B cell (primary cell): ENCODE data around the gene LRRK2. TPM values are rescaled to one million over a fixed set of nuclear protein-coding genes. Genes with fewer than 3 reads are reported as not detected.
"Not testable (repeated sequence)": the region's sequence is repeated elsewhere in the genome, so short reads cannot be mapped to it uniquely, and the experiment has no call there.

ENCODE experiments used
- ATAC-seq: fragments of 200-7000 bp; cut with Tn5 transposase; one replicate; pipeline ENCODE4 v1.10.0; 2021; ENCODE audit warnings: low read depth, mild to moderate bottlenecking, moderate number of reproducible peaks, moderate library complexity
- CTCF ChIA-PET: fragments of 350-600 bp; sonication (Branson Sonifier 250); formaldehyde crosslinking; loops from one replicate; lab custom pipeline; 2021; ENCODE audit warnings: antibody characterized with exemption, inconsistent platforms; lab: Charles Lee
- POLR2A ChIA-PET: fragments of 350-600 bp; sonication (Branson Sonifier 250); formaldehyde crosslinking; loops from one replicate; lab custom pipeline; 2021; ENCODE audit warnings: antibody characterized with exemption; lab: Charles Lee
- DNase-seq: peaks from one replicate; pipeline ENCODE4 v3.0.0; 2013
- H2AFZ ChIP-seq: 2 replicates; pipeline ENCODE4 v1.6.1; 2012; ENCODE audit warnings: mild to moderate bottlenecking, low read depth, low read length; ENCODE audit not compliant: insufficient read depth, poor library complexity, severe bottlenecking
- H3K27ac ChIP-seq, 2 donors: 1 replicate in 1 of 2; 2 replicates in 1 of 2; pipeline ENCODE4 v1.5.1; 2012 to 2013; ENCODE audit warnings: low read length in 2 of 2, mild to moderate bottlenecking in 2 of 2, moderate library complexity in 1 of 2
- H3K27me3 ChIP-seq, 4 experiments: fragments of 200-600 bp in 1 of 4; sonication (generic) in 1 of 4; replicated peaks in 1 of 4; 1 replicate in 2 of 4; 2 replicates in 2 of 4; pipeline versions ENCODE4 v1.6.1 to v1.7.0; 2013 to 2016; ENCODE audit warnings: low read length in 3 of 4, mild to moderate bottlenecking in 2 of 4, mixed read lengths in 1 of 4, moderate library complexity in 1 of 4; ENCODE audit not compliant: insufficient read depth in 4 of 4, control insufficient read depth in 3 of 4; ENCODE audit errors: control extremely low read depth in 1 of 4
- H3K36me3 ChIP-seq, 2 experiments: replicated peaks in 1 of 2; 1 replicate in 1 of 2; 2 replicates in 1 of 2; pipeline versions ENCODE4 v1.6.1 to v1.7.1; 2013; ENCODE audit warnings: low read length in 1 of 2; ENCODE audit not compliant: insufficient read depth in 2 of 2, control insufficient read depth in 1 of 2; ENCODE audit errors: control extremely low read depth in 1 of 2, extremely low read depth in 1 of 2
- H3K4me1 ChIP-seq, 2 donors: fragments of 200-600 bp in 1 of 2; sonication (generic) in 1 of 2; 1 replicate in 1 of 2; 2 replicates in 1 of 2; pipeline versions ENCODE4 v1.5.1 to v1.6.1; 2013 to 2017; ENCODE audit warnings: low read length in 2 of 2; ENCODE audit not compliant: control insufficient read depth in 2 of 2, insufficient read depth in 2 of 2
- H3K4me2 ChIP-seq: replicated peaks from 2 replicates; pipeline ENCODE3; 2012; ENCODE audit warnings: mild to moderate bottlenecking, low read depth, low read length; ENCODE audit not compliant: poor library complexity, severe bottlenecking
- H3K4me3 ChIP-seq, 5 experiments: fragments of 200-600 bp in 1 of 5; sonication (generic) in 1 of 5; 1 replicate in 3 of 5; 2 replicates in 2 of 5; pipeline versions ENCODE4 v1.5.1 to v1.7.0; 2011 to 2016; ENCODE audit warnings: low read length in 4 of 5, mild to moderate bottlenecking in 4 of 5, low read depth in 2 of 5, control low read depth in 1 of 5, moderate library complexity in 1 of 5; ENCODE audit not compliant: insufficient read depth in 1 of 5; ENCODE audit errors: control extremely low read depth in 1 of 5, extremely low read depth in 1 of 5
- H3K79me2 ChIP-seq: fragments of 200-600 bp; sonication (generic); one replicate; pipeline ENCODE4 v1.6.0; 2016; ENCODE audit warnings: low read length; ENCODE audit not compliant: control insufficient read depth, insufficient read depth
- H3K9ac ChIP-seq: fragments of 200-600 bp; sonication (generic); 2 replicates; pipeline ENCODE4 v1.6.1; 2017; ENCODE audit warnings: mild to moderate bottlenecking, low read length, moderate library complexity
- H3K9me3 ChIP-seq, 3 donors: one replicate each; pipeline versions ENCODE4 v1.6.1 to v1.7.1; 2013; ENCODE audit warnings: low read length in 2 of 3; ENCODE audit not compliant: control insufficient read depth in 2 of 3, insufficient read depth in 1 of 3; ENCODE audit errors: control extremely low read depth in 1 of 3
- H4K20me1 ChIP-seq: 2 replicates; pipeline ENCODE4 v1.6.0; 2012; ENCODE audit warnings: mild to moderate bottlenecking, low read length; ENCODE audit not compliant: insufficient read depth, control insufficient read depth, poor library complexity, severe bottlenecking
- H3K27ac Mint-ChIP-seq: one replicate; pipeline ENCODE4 v1.8.0; 2021; ENCODE audit warnings: mixed read lengths
- H3K27me3 Mint-ChIP-seq: one replicate; pipeline ENCODE4 v1.8.0; 2021; ENCODE audit warnings: mixed read lengths
- H3K4me1 Mint-ChIP-seq: one replicate; pipeline ENCODE4 v1.8.0; 2021; ENCODE audit warnings: mixed read lengths
- H3K4me3 Mint-ChIP-seq: one replicate; pipeline ENCODE4 v1.8.0; 2021; ENCODE audit warnings: mixed read lengths
- H3K9me3 Mint-ChIP-seq: one replicate; pipeline ENCODE4 v1.8.0; 2022; ENCODE audit warnings: mixed read lengths; ENCODE audit not compliant: insufficient read depth
- EZH2 ChIP-seq: IDR thresholded peaks from 2 replicates; pipeline ENCODE4 v1.6.1; 2012; ENCODE audit warnings: borderline replicate concordance, low read depth, mild to moderate bottlenecking, moderate library complexity, low read length; ENCODE audit not compliant: insufficient read depth, poor library complexity, severe bottlenecking
- WGBS: methylation state at CpG from one replicate; pipeline ENCODE4 v1.1.5; 2013; ENCODE audit warnings: missing lambda C conversion rate; ENCODE audit not compliant: insufficient coverage; 5-methylcytosine and 5-hydroxymethylcytosine counted together
- intact Hi-C: fragments of 100-400 bp; cut with micrococcal nuclease; formaldehyde crosslinking; loops from one replicate; pipeline ENCODE4 v1.10.0; 2022
- polyA plus RNA-seq: library from polyadenylated mRNA; depleted of rRNA; stranded (reverse); fragments of >200 nt; gene quantifications from 2 replicates; pipeline ENCODE4 v1.2.3, GENCODE V29; 2012
- total RNA-seq, 2 donors: library from RNA; stranded (reverse); fragments of 120-200 nt in 1 of 2; gene quantifications; 1 replicate in 1 of 2; 2 replicates in 1 of 2; pipeline versions ENCODE4 v1.2.3 to v1.2.4, GENCODE V29; 2013 to 2022
- TF ChIP-seq, protein P1 (sequence below): fragments of 200-600 bp; IDR thresholded peaks from one replicate; pipeline ENCODE4 v1.8.0; 2022; ENCODE audit warnings: antibody characterized with exemption, mild to moderate bottlenecking

Gene LRRK2
- total and polyA plus RNA-seq, 2 donors (not counting 1 experiment from before 2014, with no cell fraction given): 14.1 to 60.2 TPM

- no peak overlapping the region for H3K4me2 ChIP-seq
- DNase-seq (no peak), ATAC-seq (no peak)
- intact Hi-C loops: no loop called here
- TF ChIP-seq, protein P1, sequence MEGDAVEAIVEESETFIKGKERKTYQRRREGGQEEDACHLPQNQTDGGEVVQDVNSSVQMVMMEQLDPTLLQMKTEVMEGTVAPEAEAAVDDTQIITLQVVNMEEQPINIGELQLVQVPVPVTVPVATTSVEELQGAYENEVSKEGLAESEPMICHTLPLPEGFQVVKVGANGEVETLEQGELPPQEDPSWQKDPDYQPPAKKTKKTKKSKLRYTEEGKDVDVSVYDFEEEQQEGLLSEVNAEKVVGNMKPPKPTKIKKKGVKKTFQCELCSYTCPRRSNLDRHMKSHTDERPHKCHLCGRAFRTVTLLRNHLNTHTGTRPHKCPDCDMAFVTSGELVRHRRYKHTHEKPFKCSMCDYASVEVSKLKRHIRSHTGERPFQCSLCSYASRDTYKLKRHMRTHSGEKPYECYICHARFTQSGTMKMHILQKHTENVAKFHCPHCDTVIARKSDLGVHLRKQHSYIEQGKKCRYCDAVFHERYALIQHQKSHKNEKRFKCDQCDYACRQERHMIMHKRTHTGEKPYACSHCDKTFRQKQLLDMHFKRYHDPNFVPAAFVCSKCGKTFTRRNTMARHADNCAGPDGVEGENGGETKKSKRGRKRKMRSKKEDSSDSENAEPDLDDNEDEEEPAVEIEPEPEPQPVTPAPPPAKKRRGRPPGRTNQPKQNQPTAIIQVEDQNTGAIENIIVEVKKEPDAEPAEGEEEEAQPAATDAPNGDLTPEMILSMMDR: no peak
- TF ChIP-seq EZH2: no peak
- Mint-ChIP-seq H3K27me3 (no peaks in the 10 kb centered on the region), H3K4me1 (no peaks in the 10 kb centered on the region), H3K27ac (no peak overlapping the region), H3K9me3 (no peaks in the 10 kb centered on the region), H3K4me3 (no peak overlapping the region)
- no CpG with 5 or more reads among the region's 1 CpG for WGBS
- peaks cover 0 to 5% (median 0%) of the 10 kb centered on the region in 3 donors for H3K9me3 ChIP-seq
- no peak overlapping the region for H3K9ac ChIP-seq
- no peaks in the 10 kb centered on the region for H3K4me1 ChIP-seq
- no peak overlapping the region for H3K27ac ChIP-seq
- no peaks in the 10 kb centered on the region for H4K20me1 ChIP-seq
- H2AFZ ChIP-seq: no peak overlapping the region
- H3K4me3 ChIP-seq: no peak overlapping the region
- ChIA-PET CTCF (interaction anchor here (0.7 kb wide), 1 partner anchor 16 kb away, joined by 3 read pairs; no protein-coding TSS in a partner anchor), POLR2A (no interaction called here)
- H3K36me3 ChIP-seq: no peaks in the 10 kb centered on the region
- no peaks in the 10 kb centered on the region for H3K27me3 ChIP-seq
- no peaks in the 10 kb centered on the region for H3K79me2 ChIP-seq
These were observed 157.4 kb downstream of the LRRK2 start for GRCh38 chr12:40382217-40382616.

DNA sequence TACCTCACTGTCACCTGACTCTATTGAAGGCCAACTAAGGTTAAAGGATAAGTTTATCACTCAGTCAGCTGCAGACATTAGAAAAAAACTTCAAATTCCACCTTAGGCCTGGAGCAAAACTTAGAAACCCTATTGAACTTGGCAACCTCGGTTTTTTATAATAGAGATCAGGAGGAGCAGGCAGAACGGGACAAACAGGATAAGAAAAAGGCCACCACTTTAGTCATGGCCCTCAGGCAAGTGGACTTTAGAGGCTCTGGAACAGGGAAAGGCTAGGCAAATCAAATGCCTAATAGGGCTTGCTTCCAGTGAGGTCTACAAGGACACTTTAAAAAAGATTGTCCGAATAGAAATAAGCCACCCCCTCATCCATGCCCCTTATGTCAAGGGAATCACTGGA is 162.5 kb downstream of the LRRK2 start:
- CTCF ChIA-PET, H3K4me2 ChIP-seq, H3K27ac ChIP-seq, H2AFZ ChIP-seq, ATAC-seq, H3K9me3 Mint-ChIP-seq, H3K4me3 ChIP-seq, POLR2A ChIA-PET, DNase-seq, H4K20me1 ChIP-seq, H3K4me1 Mint-ChIP-seq, H3K4me3 Mint-ChIP-seq, H3K9ac ChIP-seq, H3K9me3 ChIP-seq, H3K27me3 Mint-ChIP-seq, H3K27ac Mint-ChIP-seq, H3K27me3 ChIP-seq, H3K36me3 ChIP-seq, H3K79me2 ChIP-seq, H3K4me1 ChIP-seq, intact Hi-C loops: not testable (repeated sequence)
- WGBS: 84% methylated on average over 2 of the region's 3 CpGs
